ENCODE measurements around the gene TENM4.
"Not testable (repeated sequence)": the region's sequence is repeated elsewhere in the genome, so short reads cannot be mapped to it uniquely, and the experiment has no call there.

Gene TENM4

DNA sequence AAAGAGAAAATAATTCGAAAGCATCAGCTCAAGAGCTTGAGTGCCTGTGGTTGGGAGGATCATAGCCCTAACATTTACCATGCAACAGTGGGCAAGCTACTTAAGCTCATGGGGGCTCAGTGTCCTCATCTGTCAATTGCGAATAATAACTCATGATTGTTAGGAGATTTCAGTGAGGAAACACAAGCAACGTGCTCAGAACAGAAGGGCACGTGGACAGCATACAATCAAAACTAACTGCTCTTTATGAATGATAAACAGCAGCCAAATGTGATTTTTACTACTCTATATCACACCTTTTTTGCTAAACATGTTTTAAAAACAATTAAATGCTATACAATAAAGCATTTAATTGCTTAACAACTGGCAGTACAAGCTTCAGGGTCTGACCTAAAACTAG is 556.1 kb downstream of the TENM4 start:
- no peak for DNase-seq (ENCODE audit: low spot score)
- TF ChIP-seq, protein P1, sequence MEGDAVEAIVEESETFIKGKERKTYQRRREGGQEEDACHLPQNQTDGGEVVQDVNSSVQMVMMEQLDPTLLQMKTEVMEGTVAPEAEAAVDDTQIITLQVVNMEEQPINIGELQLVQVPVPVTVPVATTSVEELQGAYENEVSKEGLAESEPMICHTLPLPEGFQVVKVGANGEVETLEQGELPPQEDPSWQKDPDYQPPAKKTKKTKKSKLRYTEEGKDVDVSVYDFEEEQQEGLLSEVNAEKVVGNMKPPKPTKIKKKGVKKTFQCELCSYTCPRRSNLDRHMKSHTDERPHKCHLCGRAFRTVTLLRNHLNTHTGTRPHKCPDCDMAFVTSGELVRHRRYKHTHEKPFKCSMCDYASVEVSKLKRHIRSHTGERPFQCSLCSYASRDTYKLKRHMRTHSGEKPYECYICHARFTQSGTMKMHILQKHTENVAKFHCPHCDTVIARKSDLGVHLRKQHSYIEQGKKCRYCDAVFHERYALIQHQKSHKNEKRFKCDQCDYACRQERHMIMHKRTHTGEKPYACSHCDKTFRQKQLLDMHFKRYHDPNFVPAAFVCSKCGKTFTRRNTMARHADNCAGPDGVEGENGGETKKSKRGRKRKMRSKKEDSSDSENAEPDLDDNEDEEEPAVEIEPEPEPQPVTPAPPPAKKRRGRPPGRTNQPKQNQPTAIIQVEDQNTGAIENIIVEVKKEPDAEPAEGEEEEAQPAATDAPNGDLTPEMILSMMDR (IDR thresholded peaks at IDR 0.05; ENCODE audit: extremely low read depth, missing control alignments) = no peak

DNA sequence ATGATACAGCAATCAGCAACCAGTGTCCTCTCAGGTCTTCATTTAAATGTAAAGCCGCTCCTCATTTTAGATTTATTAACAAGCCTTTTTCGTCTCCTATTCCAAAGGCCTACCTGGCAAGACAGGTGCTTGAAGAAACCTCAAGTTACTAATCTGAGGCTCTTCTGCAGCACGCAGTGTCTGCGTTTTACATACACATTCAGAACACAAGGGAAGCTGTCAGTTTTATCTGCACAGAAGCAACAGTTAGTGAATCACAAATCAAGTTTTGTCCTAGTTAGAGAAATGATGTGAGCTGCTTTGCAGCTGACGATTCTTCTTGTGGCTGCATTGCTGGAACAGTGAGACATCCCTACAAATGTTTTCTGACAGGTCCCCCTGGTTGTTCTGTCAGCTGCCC is 557.3 kb downstream of the TENM4 start:
- TF ChIP-seq, protein P1 (IDR thresholded peaks at IDR 0.05; ENCODE audit: extremely low read depth, missing control alignments) = no peak
- no peak for DNase-seq (ENCODE audit: low spot score)

DNA sequence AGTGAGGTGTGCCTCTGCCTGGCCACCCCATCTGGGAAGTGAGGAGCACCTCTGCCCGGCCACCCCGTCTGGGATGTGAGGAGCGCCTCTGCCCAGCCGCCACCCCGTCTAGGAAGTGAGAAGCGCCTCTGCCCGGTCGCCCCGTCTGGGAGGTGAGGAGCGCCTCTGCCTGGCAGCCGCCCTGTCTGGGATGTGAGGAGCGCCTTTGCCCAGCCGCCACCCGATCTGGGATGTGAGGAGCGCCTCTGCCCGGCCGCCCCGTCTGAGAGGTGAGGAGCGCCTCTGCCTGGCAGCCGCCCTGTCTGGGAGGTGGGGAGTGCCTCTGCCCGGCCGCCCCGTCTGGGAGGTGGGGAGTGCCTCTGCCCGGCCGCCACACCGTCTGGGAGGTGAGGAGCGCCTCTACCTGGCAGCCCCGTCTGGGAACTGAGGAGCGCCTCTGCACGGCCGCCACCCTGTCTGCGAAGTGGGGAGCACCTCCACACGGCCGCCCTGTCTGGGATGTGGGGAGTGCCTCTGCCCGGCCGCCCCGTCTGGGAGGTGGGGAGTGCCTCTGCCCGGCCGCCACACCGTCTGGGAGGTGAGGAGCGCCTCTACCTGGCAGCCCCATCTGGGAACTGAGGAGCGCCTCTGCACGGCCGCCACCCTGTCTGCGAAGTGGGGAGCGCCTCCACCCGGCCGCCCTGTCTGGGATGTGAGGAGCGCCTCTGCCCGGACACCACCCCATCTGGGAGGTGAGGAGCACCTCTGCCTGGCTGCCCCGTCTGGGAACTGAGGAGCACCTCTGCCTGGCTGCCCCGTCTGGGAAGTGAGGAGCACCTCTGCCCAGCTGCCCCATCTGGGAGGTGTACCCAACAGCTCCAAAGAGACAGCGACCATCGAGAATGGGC is 561.5 kb downstream of the TENM4 start:
- not testable (repeated sequence) for DNase-seq (ENCODE audit: low spot score)

DNA sequence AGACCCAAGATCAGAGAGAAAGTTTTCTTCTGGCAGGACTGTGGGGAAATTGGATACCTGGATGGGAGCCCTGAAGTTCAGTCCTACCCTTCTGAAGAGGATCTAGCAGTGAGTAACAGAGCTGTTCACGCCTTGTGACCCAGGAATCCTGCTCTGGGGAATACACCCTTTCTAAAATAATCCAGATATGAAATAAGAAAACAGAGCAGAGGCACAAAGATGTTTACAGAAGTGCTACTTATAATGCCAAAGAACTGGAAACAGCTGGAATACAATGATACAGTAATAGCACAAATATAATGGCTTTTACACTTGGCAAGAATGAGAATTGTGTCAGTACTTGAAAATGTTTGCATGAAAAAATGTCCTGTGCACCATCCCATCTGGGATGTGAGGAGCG is 562.2 kb downstream of the TENM4 start:
- no peak for DNase-seq (ENCODE audit: low spot score)
- TF ChIP-seq, protein P1 (IDR thresholded peaks at IDR 0.05; ENCODE audit: extremely low read depth, missing control alignments) = no peak

DNA sequence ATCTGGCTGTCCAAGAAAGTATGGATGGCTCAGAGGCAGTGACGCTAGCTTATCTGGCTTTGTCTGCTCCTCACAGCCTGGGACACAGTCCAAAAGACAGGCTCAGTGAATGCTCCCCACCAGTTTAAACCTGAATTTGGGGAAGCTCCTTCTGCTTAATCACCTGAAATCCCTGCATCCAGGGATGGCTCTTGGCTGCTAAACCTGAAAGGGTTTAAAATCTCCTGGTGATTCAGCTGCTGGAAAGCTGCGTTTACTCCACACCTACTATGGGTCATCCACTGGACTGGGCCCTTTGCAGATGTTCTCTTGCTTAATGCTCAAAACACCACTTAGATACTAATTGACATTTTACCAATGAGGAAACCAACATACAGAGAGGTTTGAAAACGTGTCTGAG is 564.2 kb downstream of the TENM4 start:
- TF ChIP-seq, protein P1 (IDR thresholded peaks at IDR 0.05; ENCODE audit: extremely low read depth, missing control alignments) = no peak

DNA sequence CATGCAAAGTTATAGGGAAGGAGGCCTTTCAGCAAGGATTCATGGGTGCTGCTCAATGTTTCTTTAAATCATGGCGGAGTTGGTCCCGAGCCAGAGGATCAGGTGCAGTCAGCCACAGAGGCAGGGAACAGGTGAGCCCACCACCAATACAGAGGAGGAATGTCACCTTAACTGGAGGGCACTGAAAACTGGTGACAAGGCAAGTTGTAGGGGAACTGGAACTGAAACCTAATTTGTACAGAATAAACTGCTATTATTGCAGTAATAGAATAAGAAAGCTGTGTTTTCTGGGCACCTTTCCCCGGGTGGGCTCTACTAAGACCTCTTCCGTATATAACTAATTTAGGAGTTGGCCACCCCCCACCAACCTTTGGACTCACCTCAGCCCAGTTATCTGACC is 570.2 kb downstream of the TENM4 start:
- TF ChIP-seq, protein P1 (IDR thresholded peaks at IDR 0.05; ENCODE audit: extremely low read depth, missing control alignments) = no peak
- DNase-seq (ENCODE audit: low spot score) = no peak

More for the DNA sequence above, 564.2 kb downstream of the TENM4 start:
- DNase-seq (ENCODE audit: low spot score) = no peak

DNA sequence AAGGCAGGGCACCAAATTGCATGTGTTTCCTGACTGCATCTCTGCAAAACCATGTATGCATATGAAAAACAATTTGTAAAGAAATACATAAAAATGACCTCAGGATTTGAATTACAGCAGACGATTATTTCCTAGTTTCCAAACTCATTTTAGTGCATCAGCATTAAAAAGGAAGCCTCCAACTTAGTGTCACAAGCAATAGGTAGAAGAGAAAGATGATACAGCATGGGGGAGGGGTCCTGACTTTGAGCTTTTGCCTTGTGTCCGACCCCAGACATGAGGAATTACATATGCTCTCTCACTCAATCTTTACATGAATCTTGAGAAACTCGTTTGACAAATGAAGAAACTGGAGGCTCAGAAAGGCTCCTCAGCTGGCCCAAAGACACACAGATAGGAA is 571.5 kb downstream of the TENM4 start:
- no peak for DNase-seq (ENCODE audit: low spot score)
- TF ChIP-seq, protein P1 (IDR thresholded peaks at IDR 0.05; ENCODE audit: extremely low read depth, missing control alignments) = no peak

DNA sequence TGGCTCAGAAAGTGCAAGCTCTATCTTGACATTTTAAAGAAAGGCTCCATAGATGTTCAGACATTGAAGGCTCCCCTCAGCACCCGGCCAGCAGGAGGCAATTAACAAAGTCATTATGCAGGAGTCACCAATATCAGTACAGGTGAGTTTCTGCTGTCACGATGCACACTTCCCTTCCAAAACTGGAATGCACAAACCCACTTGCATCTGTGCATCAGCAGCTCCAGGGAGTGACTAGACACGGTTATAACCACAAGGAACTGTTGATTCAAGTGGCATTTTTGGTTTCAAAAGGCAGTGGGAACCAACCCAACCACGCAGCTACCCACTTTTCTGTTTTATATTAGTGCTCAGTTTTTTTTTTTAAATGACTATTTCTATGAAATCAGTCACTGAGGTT is 572.3 kb downstream of the TENM4 start:
- TF ChIP-seq, protein P1 (IDR thresholded peaks at IDR 0.05; ENCODE audit: extremely low read depth, missing control alignments) = no peak
- DNase-seq (ENCODE audit: low spot score) = no peak

Measured in GM20000 (cell line).